ENCODE measurements around the gene OSBPL8.

Gene OSBPL8

DNA sequence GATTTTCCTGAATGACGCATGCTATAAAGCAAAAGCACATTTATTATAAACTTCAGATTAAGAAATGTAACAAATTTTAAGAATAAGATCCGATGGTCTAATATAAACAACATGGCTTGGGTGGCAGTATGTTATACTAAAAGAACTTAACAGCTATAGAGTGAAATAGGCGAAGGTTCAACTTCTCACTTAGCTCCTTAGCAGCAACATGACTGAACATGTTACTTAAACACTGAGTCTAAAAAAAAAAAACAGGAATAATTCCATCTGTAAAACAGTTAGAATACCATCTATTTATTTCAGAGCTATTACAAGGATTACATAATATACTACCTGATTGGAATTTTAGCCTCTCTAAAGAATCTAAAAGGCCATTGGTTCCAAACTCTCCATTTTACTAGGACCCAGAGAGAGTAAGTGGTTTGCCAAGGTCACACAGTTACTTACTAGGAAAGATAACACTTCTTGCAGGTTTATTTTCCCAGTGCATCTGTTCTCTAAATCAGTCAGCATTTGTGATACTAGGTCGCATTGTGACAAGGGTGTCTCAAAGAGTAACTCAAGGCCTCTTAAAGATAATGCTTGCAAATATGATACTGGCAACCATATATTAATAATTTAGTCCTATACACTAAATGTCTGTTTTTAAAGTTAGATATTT, 14.8 kb downstream of the OSBPL8 start:
- H3K27ac ChIP-seq (ENCODE audit: low read depth in 2 of 2, low read length in 2 of 2) = no peak overlapping the region
- H3K27me3 ChIP-seq (ENCODE audit: control insufficient read depth in 2 of 2, insufficient read depth in 2 of 2, low read length in 2 of 2) = peaks cover 0 to 5% of the 10 kb centered on the region in 2 donors
- H3K9me3 ChIP-seq (ENCODE audit: control insufficient read depth in 2 of 2, low read length in 2 of 2) = no peaks in the 10 kb centered on the region
- H3K4me1 ChIP-seq (ENCODE audit: control insufficient read depth in 2 of 2, insufficient read depth in 2 of 2, low read length in 2 of 2) = peaks cover 0 to 6% of the 10 kb centered on the region in 2 donors
- H3K9ac ChIP-seq (ENCODE audit: low read depth in 1 of 2, low read length in 2 of 2) = no peak overlapping the region
- no peaks in the 10 kb centered on the region for H3K36me3 ChIP-seq (ENCODE audit: control insufficient read depth in 2 of 2, insufficient read depth in 2 of 2, low read length in 2 of 2)
- no peak overlapping the region for H3K4me3 ChIP-seq (ENCODE audit: low read length in 2 of 2)

DNA sequence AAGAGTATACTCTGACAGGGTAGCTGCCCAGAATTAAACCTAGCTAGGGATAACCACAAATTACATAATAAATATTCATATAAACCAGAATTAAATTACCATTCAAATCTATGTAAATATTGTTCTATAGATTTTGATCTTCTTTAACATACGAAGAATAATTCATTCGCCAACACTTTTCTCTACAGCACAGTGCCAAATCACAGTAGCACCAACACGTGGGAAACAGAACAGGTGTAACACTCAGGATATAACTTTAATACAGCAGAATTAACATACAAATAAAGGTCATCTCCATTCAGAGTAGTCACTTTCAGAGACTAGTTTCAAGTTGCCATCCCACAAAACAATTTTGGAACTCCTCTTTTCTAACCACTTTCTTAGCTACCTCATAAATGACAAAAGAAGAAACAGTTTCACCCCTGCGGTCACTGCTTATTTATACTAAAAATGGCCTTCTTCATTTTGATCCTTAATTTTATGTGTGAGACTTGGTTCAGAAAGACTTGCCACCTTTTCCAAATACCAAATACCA, 15.7 kb downstream of the OSBPL8 start:
- Histone ChIP-seq H3K27ac (ENCODE audit: low read depth in 2 of 2, low read length in 2 of 2) (no peak overlapping the region), H3K9me3 (ENCODE audit: control insufficient read depth in 2 of 2, low read length in 2 of 2) (no peaks in the 10 kb centered on the region), H3K27me3 (ENCODE audit: control insufficient read depth in 2 of 2, insufficient read depth in 2 of 2, low read length in 2 of 2) (peaks cover 0 to 5% of the 10 kb centered on the region in 2 donors), H3K36me3 (ENCODE audit: control insufficient read depth in 2 of 2, insufficient read depth in 2 of 2, low read length in 2 of 2) (no peaks in the 10 kb centered on the region), H3K9ac (ENCODE audit: low read depth in 1 of 2, low read length in 2 of 2) (no peak overlapping the region), H3K4me3 (ENCODE audit: low read length in 2 of 2) (no peak overlapping the region), H3K4me1 (ENCODE audit: control insufficient read depth in 2 of 2, insufficient read depth in 2 of 2, low read length in 2 of 2) (peaks cover 0 to 6% of the 10 kb centered on the region in 2 donors)

DNA sequence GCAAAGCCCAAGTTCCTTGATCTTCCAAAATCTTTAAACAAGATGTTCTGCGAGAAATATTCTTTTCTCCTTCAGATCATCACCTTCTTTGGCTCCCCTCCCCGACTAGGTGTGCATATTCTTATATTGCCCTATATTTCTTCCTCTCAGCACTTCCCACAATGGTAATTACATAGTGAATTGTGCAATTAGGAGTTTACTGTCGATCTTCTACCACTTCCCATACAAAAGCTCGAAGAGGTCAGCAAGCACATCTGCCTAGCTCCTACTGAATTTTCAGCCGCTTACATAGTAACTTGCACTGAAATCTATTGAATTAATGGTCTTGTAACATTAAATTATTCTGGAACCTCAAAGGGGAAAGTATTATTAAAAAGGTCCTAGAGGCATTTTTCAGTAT, 16.7 kb downstream of the OSBPL8 start:
- H3K27ac ChIP-seq (ENCODE audit: low read depth in 2 of 2, low read length in 2 of 2) = no peak overlapping the region

DNA sequence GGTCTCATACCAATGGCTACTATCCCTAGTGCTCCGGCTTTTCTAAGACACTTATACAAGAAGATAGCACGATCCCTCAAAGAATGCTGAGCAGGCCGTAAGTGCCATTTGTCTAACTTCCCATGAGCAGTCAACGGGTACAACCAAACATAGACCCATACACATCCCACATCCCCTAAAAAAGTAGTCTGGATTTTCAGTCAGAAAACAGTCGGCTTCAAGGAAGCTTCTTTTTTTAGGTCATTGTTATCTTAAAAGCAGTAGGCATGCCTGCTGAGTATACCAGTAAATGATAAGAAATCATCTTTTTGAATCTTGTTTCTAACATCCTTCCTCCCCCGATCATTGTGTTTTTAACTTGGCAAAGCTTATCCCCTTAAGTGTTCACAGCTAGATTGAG, 19.8 kb downstream of the OSBPL8 start:
- Histone ChIP-seq H3K9ac (ENCODE audit: low read depth in 1 of 2, low read length in 2 of 2) (no peak overlapping the region), H3K4me1 (ENCODE audit: control insufficient read depth in 2 of 2, insufficient read depth in 2 of 2, low read length in 2 of 2) (peaks cover 0 to 3% of the 10 kb centered on the region in 2 donors), H3K36me3 (ENCODE audit: control insufficient read depth in 2 of 2, insufficient read depth in 2 of 2, low read length in 2 of 2) (no peaks in the 10 kb centered on the region), H3K27ac (ENCODE audit: low read depth in 2 of 2, low read length in 2 of 2) (no peak overlapping the region), H3K9me3 (ENCODE audit: control insufficient read depth in 2 of 2, low read length in 2 of 2) (no peaks in the 10 kb centered on the region), H3K4me3 (ENCODE audit: low read length in 2 of 2) (no peak overlapping the region), H3K27me3 (ENCODE audit: control insufficient read depth in 2 of 2, insufficient read depth in 2 of 2, low read length in 2 of 2) (no peaks in the 10 kb centered on the region)

More for the DNA sequence above, 16.7 kb downstream of the OSBPL8 start:
- H3K9ac ChIP-seq (ENCODE audit: low read depth in 1 of 2, low read length in 2 of 2) = no peak overlapping the region
- peaks cover 0 to 3% of the 10 kb centered on the region in 2 donors for H3K4me1 ChIP-seq (ENCODE audit: control insufficient read depth in 2 of 2, insufficient read depth in 2 of 2, low read length in 2 of 2)
- H3K36me3 ChIP-seq (ENCODE audit: control insufficient read depth in 2 of 2, insufficient read depth in 2 of 2, low read length in 2 of 2) = no peaks in the 10 kb centered on the region
- no peaks in the 10 kb centered on the region for H3K9me3 ChIP-seq (ENCODE audit: control insufficient read depth in 2 of 2, low read length in 2 of 2)
- H3K27me3 ChIP-seq (ENCODE audit: control insufficient read depth in 2 of 2, insufficient read depth in 2 of 2, low read length in 2 of 2) = peaks cover 0 to 5% of the 10 kb centered on the region in 2 donors
- H3K4me3 ChIP-seq (ENCODE audit: low read length in 2 of 2) = no peak overlapping the region

DNA sequence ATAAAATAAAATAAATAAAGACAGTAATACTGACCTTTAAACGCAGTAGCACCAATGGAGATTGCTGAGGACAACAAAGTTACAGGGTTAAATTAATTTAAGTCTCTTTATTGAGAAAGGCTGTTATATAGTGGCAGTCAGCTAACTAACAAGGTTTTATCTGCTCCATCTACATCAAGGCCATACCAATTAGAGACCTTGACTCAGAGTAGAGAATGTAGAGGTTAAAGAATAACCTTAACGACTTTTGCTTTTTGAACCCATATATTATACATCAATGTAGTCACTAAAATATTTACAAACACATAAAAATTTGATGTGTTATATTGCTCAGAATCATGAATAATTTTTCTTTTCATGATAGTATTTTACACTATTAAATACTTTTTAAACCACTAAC, 21.6 kb downstream of the OSBPL8 start:
- Histone ChIP-seq H3K9me3 (ENCODE audit: control insufficient read depth in 2 of 2, low read length in 2 of 2) (no peaks in the 10 kb centered on the region), H3K36me3 (ENCODE audit: control insufficient read depth in 2 of 2, insufficient read depth in 2 of 2, low read length in 2 of 2) (no peaks in the 10 kb centered on the region), H3K9ac (ENCODE audit: low read depth in 1 of 2, low read length in 2 of 2) (no peak overlapping the region), H3K4me1 (ENCODE audit: control insufficient read depth in 2 of 2, insufficient read depth in 2 of 2, low read length in 2 of 2) (peaks cover 0 to 3% of the 10 kb centered on the region in 2 donors), H3K27me3 (ENCODE audit: control insufficient read depth in 2 of 2, insufficient read depth in 2 of 2, low read length in 2 of 2) (peaks cover 2 to 5% of the 10 kb centered on the region in 2 donors), H3K27ac (ENCODE audit: low read depth in 2 of 2, low read length in 2 of 2) (no peak overlapping the region), H3K4me3 (ENCODE audit: low read length in 2 of 2) (no peak overlapping the region)

DNA sequence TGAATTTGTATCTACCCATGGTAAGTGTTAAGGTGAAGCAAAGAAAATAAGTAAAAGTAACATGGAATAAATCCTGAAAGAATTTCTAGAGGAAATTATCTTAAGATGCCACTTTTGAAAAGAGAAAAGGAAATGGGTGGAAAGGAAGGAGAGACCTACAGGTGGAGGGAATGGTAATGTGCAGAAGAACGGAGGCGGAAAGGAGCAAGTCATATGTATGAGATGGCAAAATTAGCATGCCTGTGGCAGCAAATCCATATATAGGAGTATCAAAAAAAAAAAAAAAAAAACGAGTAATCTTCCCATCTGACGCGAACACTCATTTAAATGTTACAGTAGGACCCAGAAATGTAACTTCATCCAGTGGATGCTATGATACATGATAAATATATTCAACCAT, 23.0 kb downstream of the OSBPL8 start:
- no peak overlapping the region for H3K9ac ChIP-seq (ENCODE audit: low read depth in 1 of 2, low read length in 2 of 2)
- peaks cover 2 to 8% of the 10 kb centered on the region in 2 donors for H3K27me3 ChIP-seq (ENCODE audit: control insufficient read depth in 2 of 2, insufficient read depth in 2 of 2, low read length in 2 of 2)
- H3K9me3 ChIP-seq (ENCODE audit: control insufficient read depth in 2 of 2, low read length in 2 of 2) = no peaks in the 10 kb centered on the region
- H3K36me3 ChIP-seq (ENCODE audit: control insufficient read depth in 2 of 2, insufficient read depth in 2 of 2, low read length in 2 of 2) = no peaks in the 10 kb centered on the region
- H3K4me1 ChIP-seq (ENCODE audit: control insufficient read depth in 2 of 2, insufficient read depth in 2 of 2, low read length in 2 of 2) = no peaks in the 10 kb centered on the region
- no peak overlapping the region for H3K4me3 ChIP-seq (ENCODE audit: low read length in 2 of 2)
- no peak overlapping the region for H3K27ac ChIP-seq (ENCODE audit: low read depth in 2 of 2, low read length in 2 of 2)

DNA sequence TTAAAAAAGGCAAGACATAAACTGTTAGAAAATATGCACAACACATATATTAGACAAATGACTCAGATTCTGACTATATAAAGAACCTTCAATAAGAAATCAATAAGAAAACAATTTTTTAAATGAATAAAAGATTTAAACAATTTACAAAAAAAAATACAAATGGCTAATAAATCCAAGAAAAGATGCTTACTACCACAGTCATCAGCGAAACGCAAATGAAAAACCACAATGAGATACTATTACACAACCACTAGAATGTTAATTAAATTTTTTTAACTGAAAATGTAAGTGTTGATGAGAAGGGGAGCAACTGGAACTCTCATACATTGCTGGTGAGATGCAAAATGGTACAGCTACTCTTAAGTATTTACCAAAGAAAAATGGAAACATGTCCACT, 24.4 kb downstream of the OSBPL8 start:
- peaks cover 2 to 8% of the 10 kb centered on the region in 2 donors for H3K27me3 ChIP-seq (ENCODE audit: control insufficient read depth in 2 of 2, insufficient read depth in 2 of 2, low read length in 2 of 2)
- H3K4me3 ChIP-seq (ENCODE audit: low read length in 2 of 2) = no peak overlapping the region
- no peak overlapping the region for H3K9ac ChIP-seq (ENCODE audit: low read depth in 1 of 2, low read length in 2 of 2)
- H3K4me1 ChIP-seq (ENCODE audit: control insufficient read depth in 2 of 2, insufficient read depth in 2 of 2, low read length in 2 of 2) = peaks cover 0 to 8% of the 10 kb centered on the region in 2 donors
- H3K27ac ChIP-seq (ENCODE audit: low read depth in 2 of 2, low read length in 2 of 2) = no peak overlapping the region
- H3K36me3 ChIP-seq (ENCODE audit: control insufficient read depth in 2 of 2, insufficient read depth in 2 of 2, low read length in 2 of 2) = no peaks in the 10 kb centered on the region
- H3K9me3 ChIP-seq (ENCODE audit: control insufficient read depth in 2 of 2, low read length in 2 of 2) = no peaks in the 10 kb centered on the region

DNA sequence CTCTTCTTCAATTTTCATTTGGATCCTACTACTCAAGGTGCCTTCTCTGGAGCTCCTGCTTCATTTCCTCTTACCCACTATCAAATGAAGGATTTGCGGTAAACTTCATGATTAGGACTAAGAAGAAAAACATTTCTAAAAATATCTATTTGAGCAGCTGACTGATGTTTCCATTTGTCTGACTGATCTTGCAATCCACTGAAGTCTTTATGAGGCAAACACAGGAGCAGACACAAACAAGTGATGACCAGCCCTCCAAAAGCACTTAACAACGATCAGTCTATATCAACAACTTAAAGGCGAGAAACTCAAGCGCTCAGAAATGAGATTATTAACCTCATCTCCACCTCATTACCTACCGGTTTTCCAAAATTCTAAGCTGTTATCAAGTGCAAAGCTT, 26.2 kb downstream of the OSBPL8 start:
- Histone ChIP-seq H3K4me3 (ENCODE audit: low read length in 2 of 2) (no peak overlapping the region), H3K27ac (ENCODE audit: low read depth in 2 of 2, low read length in 2 of 2) (no peak overlapping the region), H3K4me1 (ENCODE audit: control insufficient read depth in 2 of 2, insufficient read depth in 2 of 2, low read length in 2 of 2) (peaks cover 0 to 14% of the 10 kb centered on the region in 2 donors), H3K9ac (ENCODE audit: low read depth in 1 of 2, low read length in 2 of 2) (no peak overlapping the region), H3K36me3 (ENCODE audit: control insufficient read depth in 2 of 2, insufficient read depth in 2 of 2, low read length in 2 of 2) (no peaks in the 10 kb centered on the region), H3K27me3 (ENCODE audit: control insufficient read depth in 2 of 2, insufficient read depth in 2 of 2, low read length in 2 of 2) (peaks cover 2 to 8% of the 10 kb centered on the region in 2 donors), H3K9me3 (ENCODE audit: control insufficient read depth in 2 of 2, low read length in 2 of 2) (no peaks in the 10 kb centered on the region)

DNA sequence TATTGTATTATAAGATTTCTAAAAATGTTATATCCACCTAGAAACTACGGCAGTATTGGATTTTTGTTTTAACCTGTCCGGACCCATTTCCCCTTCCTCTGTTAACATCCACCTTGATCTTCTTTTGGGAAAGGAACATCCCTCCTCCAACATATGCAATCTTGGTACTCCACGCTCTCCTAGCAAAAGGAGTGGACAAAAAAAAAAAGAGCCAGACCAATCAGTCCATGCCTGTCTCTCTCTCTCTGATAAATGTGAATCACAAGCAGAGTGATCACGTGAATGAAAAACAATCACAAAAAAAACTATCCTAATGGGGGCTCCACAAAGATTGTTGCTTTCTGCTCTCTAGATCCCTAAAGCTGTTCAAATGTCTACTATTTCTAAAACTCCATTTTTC, 27.1 kb downstream of the OSBPL8 start:
- H3K4me3 ChIP-seq (ENCODE audit: low read length in 2 of 2) = no peak overlapping the region
- H3K9me3 ChIP-seq (ENCODE audit: control insufficient read depth in 2 of 2, low read length in 2 of 2) = no peaks in the 10 kb centered on the region
- H3K27ac ChIP-seq (ENCODE audit: low read depth in 2 of 2, low read length in 2 of 2) = no peak overlapping the region
- H3K27me3 ChIP-seq (ENCODE audit: control insufficient read depth in 2 of 2, insufficient read depth in 2 of 2, low read length in 2 of 2) = peaks cover 2 to 8% of the 10 kb centered on the region in 2 donors
- H3K36me3 ChIP-seq (ENCODE audit: control insufficient read depth in 2 of 2, insufficient read depth in 2 of 2, low read length in 2 of 2) = no peaks in the 10 kb centered on the region
- H3K9ac ChIP-seq (ENCODE audit: low read depth in 1 of 2, low read length in 2 of 2) = no peak overlapping the region
- peaks cover 0 to 14% of the 10 kb centered on the region in 2 donors for H3K4me1 ChIP-seq (ENCODE audit: control insufficient read depth in 2 of 2, insufficient read depth in 2 of 2, low read length in 2 of 2)

DNA sequence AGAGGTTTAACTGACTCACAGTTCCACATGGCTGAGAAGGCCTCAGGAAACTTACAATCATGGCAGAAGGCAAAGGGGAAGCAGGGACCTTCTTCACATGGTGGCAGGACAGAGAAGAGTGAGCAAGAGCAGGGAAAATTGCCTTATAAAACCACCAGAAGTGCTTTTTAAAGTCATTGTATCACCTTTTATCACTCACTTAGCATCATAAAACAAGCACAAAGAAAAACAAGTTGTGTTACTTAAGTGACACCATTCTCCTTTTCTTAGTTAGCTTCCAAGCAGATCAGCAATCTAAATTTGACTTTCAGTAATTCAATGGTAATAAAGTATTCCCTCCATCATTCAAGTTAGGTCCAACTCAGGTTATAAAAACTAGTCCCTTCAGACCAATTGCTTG, 28.5 kb downstream of the OSBPL8 start:
- H3K36me3 ChIP-seq (ENCODE audit: control insufficient read depth in 2 of 2, insufficient read depth in 2 of 2, low read length in 2 of 2) = no peaks in the 10 kb centered on the region
- H3K27ac ChIP-seq (ENCODE audit: low read depth in 2 of 2, low read length in 2 of 2) = no peak overlapping the region
- peaks cover 0 to 14% of the 10 kb centered on the region in 2 donors for H3K4me1 ChIP-seq (ENCODE audit: control insufficient read depth in 2 of 2, insufficient read depth in 2 of 2, low read length in 2 of 2)
- H3K9ac ChIP-seq (ENCODE audit: low read depth in 1 of 2, low read length in 2 of 2) = no peak overlapping the region
- H3K27me3 ChIP-seq (ENCODE audit: control insufficient read depth in 2 of 2, insufficient read depth in 2 of 2, low read length in 2 of 2) = peaks cover 2 to 8% of the 10 kb centered on the region in 2 donors
- H3K9me3 ChIP-seq (ENCODE audit: control insufficient read depth in 2 of 2, low read length in 2 of 2) = no peaks in the 10 kb centered on the region
- no peak overlapping the region for H3K4me3 ChIP-seq (ENCODE audit: low read length in 2 of 2)
